GM12878 (cell line): Measurements from ENCODE around the gene PCK1. TPM values are rescaled to one million over a fixed set of nuclear protein-coding genes. Genes with fewer than 3 reads are reported as not detected.

ENCODE experiments used
- ATAC-seq: fragments of 200-7000 bp; cut with Tn5 transposase; 3 replicates; pipeline ENCODE4 v1.9.1; 2020; ENCODE audit warnings: mild to moderate bottlenecking, moderate library complexity
- BruUV-seq: library from RNA; stranded (reverse); fragments of 400-500 nt; replicated peaks from 2 replicates; lab custom pipeline; 2021; lab: Mats Ljungman, UMichigan
- CTCF ChIA-PET: fragments of 300-600 bp; sonication (Branson Sonifier 250); formaldehyde crosslinking; extraction: SDS; loops from one replicate; lab custom pipeline; 2021; ENCODE audit warnings: inconsistent platforms; lab: Yijun Ruan, JAX
- POLR2A ChIA-PET: fragments of 350-600 bp; formaldehyde crosslinking; extraction: SDS; loops from one replicate; lab custom pipeline; 2021; ENCODE audit warnings: inconsistent platforms; lab: Charles Lee
- RAD21 ChIA-PET: fragments of 300-600 bp; sonication (Branson Sonifier 250); formaldehyde crosslinking; loops from one replicate; lab custom pipeline; 2023; ENCODE audit warnings: antibody characterized with exemption; ENCODE audit not compliant: unreplicated experiment; lab: Charles Lee
- SMC1A ChIA-PET: fragments of 300-600 bp; sonication (Branson Sonifier 250); formaldehyde crosslinking; loops from one replicate; lab custom pipeline; 2023; ENCODE audit not compliant: unreplicated experiment, uncharacterized antibody; lab: Charles Lee
- DNase-seq: peaks from one replicate; pipeline ENCODE4 v3.0.0-alpha.2; 2011; ENCODE audit warnings: low read depth, low spot score
- FAIRE-seq: peaks from 3 replicates; lab custom pipeline; 2011; peaks lifted over from hg19 to GRCh38; lab: Jason Lieb, UNC
- H2AFZ ChIP-seq: 2 replicates; pipeline ENCODE4 v1.6.0; 2011; ENCODE audit warnings: low read depth, low read length, control low read depth; ENCODE audit not compliant: control insufficient read depth
- H3K27ac ChIP-seq: 2 replicates; pipeline ENCODE4 v1.5.1; 2011; ENCODE audit warnings: control low read depth; ENCODE audit not compliant: control insufficient read depth, insufficient read depth
- H3K27me3 ChIP-seq, 2 experiments: replicated peaks in 1 of 2; 2 replicates each; pipeline versions ENCODE4 v1.6.0 to v1.6.1; 2011; ENCODE audit warnings: low read length in 1 of 2; ENCODE audit not compliant: control insufficient read depth in 2 of 2, insufficient read depth in 2 of 2
- H3K36me3 ChIP-seq, 2 experiments: 2 replicates each; pipeline ENCODE4 v1.5.1; 2011; ENCODE audit warnings: low read length in 1 of 2; ENCODE audit not compliant: control insufficient read depth in 2 of 2, insufficient read depth in 2 of 2
- H3K4me1 ChIP-seq: 2 replicates; pipeline ENCODE4 v1.6.1; 2011; ENCODE audit warnings: mild to moderate bottlenecking, low read length, moderate library complexity, mixed read lengths; ENCODE audit not compliant: control insufficient read depth, insufficient read depth
- H3K4me2 ChIP-seq: 2 replicates; pipeline ENCODE4 v1.6.0; 2011; ENCODE audit warnings: control low read depth; ENCODE audit not compliant: control insufficient read depth, insufficient read depth
- H3K4me3 ChIP-seq: fragments of 200-600 bp; sonication (generic); 2 replicates; pipeline ENCODE4 v1.5.1; 2016
- H3K79me2 ChIP-seq: 2 replicates; pipeline ENCODE4 v1.6.0; 2011; ENCODE audit warnings: low read length; ENCODE audit not compliant: control insufficient read depth, insufficient read depth
- H3K9ac ChIP-seq: 2 replicates; pipeline ENCODE4 v1.8.0; 2011; ENCODE audit warnings: low read length, control low read depth, mixed read lengths; ENCODE audit not compliant: control insufficient read depth, insufficient read depth
- H3K9me3 ChIP-seq: replicated peaks from 3 replicates; pipeline ENCODE4 v1.5.1; 2011; ENCODE audit warnings: mild to moderate bottlenecking, low read length; ENCODE audit not compliant: control insufficient read depth, insufficient read depth
- H4K20me1 ChIP-seq: 2 replicates; pipeline ENCODE4 v1.6.0; 2011; ENCODE audit not compliant: control insufficient read depth, insufficient read depth
- BRCA1 ChIP-seq: IDR thresholded peaks from 2 replicates; pipeline ENCODE4 v1.6.1; 2011; ENCODE audit warnings: low read depth, low read length, improper control_type of control experiment
- CBX5 ChIP-seq: sonication (generic); IDR thresholded peaks from 2 replicates; pipeline ENCODE4 v1.6.1; 2016; ENCODE audit warnings: low read depth, moderate library complexity, mild to moderate bottlenecking, inconsistent platforms
- NR2F1 ChIP-seq: fragments of 450-650 bp; conservative IDR thresholded peaks from 2 replicates; pipeline ENCODE4 v1.6.1; 2017; ENCODE audit warnings: mild to moderate bottlenecking
- PAX5 ChIP-seq: IDR thresholded peaks from 2 replicates; pipeline ENCODE4 v1.6.1; 2011; ENCODE audit warnings: low read depth, low read length, borderline replicate concordance
- RAD21 ChIP-seq: IDR thresholded peaks from 2 replicates; pipeline ENCODE4 v1.6.1; 2011; ENCODE audit warnings: mild to moderate bottlenecking, low read depth, low read length, moderate library complexity; ENCODE audit not compliant: insufficient read depth
- SIN3A ChIP-seq: IDR thresholded peaks from 2 replicates; pipeline ENCODE4 v1.6.1; 2012; ENCODE audit warnings: low read depth, low read length, improper control_type of control experiment
- SMARCA5 ChIP-seq: fragments of 450-650 bp; IDR thresholded peaks from 2 replicates; pipeline ENCODE4 v1.6.1; 2017; ENCODE audit warnings: mild to moderate bottlenecking
- SREBF1 ChIP-seq: IDR thresholded peaks from 2 replicates; pipeline ENCODE4 v1.6.1; 2012; ENCODE audit warnings: mild to moderate bottlenecking, low read length
- STAT3 ChIP-seq: IDR thresholded peaks from 2 replicates; pipeline ENCODE4 v1.6.1; 2011; ENCODE audit warnings: low read depth, low read length, improper control_type of control experiment
- ZNF24 ChIP-seq: fragments of 450-650 bp; IDR thresholded peaks from 2 replicates; pipeline ENCODE4 v1.6.1; 2017; ENCODE audit warnings: antibody characterized with exemption, mild to moderate bottlenecking
- WGBS: methylation state at CpG from one replicate; pipeline ENCODE4 v1.1.6; 2016; ENCODE audit warnings: low lambda C conversion rate; ENCODE audit not compliant: insufficient replicate concordance, insufficient coverage; ENCODE audit errors: missing lambda C conversion rate; 5-methylcytosine and 5-hydroxymethylcytosine counted together
- in situ Hi-C: fragments of 300-500 bp; cut with MboI; formaldehyde crosslinking; loops from 9 replicates; pipeline ENCODE4 v1.14.3; 2018; ENCODE audit warnings: mixed read lengths
- intact Hi-C: fragments of 100-400 bp; cut with micrococcal nuclease; formaldehyde crosslinking; loops from one replicate; pipeline ENCODE4 v1.14.2; 2022; ENCODE audit not compliant: unreplicated experiment
- polyA plus RNA-seq, 11 experiments: library from polyadenylated mRNA; depleted of rRNA in 4 of 11; unstranded in 6 of 11; stranded (reverse) in 5 of 11; fragments of >200 nt; fragmentation: Nextera tagmentation in 4 of 11; fragmentation: Illumina TruSeq in 1 of 11; extraction: Ambion mirVana in 4 of 11; extraction: Trizol in 1 of 11; gene quantifications; 1 replicate in 1 of 11; 2 replicates in 10 of 11; pipeline versions ENCODE4 v1.2.1 to v1.2.3, GENCODE V29; 2011 to 2016; ENCODE audit warnings: inconsistent platforms in 2 of 11, missing spikeins in 2 of 11, low read depth in 1 of 11
- total RNA-seq, 4 experiments: library from RNA; depleted of rRNA in 3 of 4; stranded (reverse); fragments of >200 nt in 3 of 4; fragmentation: Illumina TruSeq in 1 of 4; extraction: Trizol in 1 of 4; gene quantifications; 2 replicates each; pipeline versions ENCODE4 v1.2.1 to v1.2.3, GENCODE V29; 2013 to 2021
- TF ChIP-seq, protein P1 (sequence below), 3 experiments: IDR thresholded peaks in 2 of 3; conservative IDR thresholded peaks in 1 of 3; 2 replicates each; pipeline ENCODE4 v1.5.1; 2011; ENCODE audit warnings: low read depth in 3 of 3, low read length in 3 of 3, mild to moderate bottlenecking in 3 of 3, control low read depth in 2 of 3, moderate library complexity in 2 of 3, inconsistent platforms in 1 of 3, mixed read lengths in 1 of 3; ENCODE audit not compliant: control insufficient read depth in 2 of 3, insufficient read depth in 1 of 3; ENCODE audit errors: extremely low read depth in 1 of 3
- TF ChIP-seq, protein P2 (sequence below): fragments of 450-650 bp; IDR thresholded peaks from 2 replicates; pipeline ENCODE4 v1.6.1; 2017; ENCODE audit warnings: mild to moderate bottlenecking, low read depth, inconsistent platforms; ENCODE audit not compliant: poor library complexity, severe bottlenecking
- TF ChIP-seq, protein P3 (sequence below): IDR thresholded peaks from 2 replicates; pipeline ENCODE4 v1.6.1; 2012; ENCODE audit warnings: low read depth, low read length, improper control_type of control experiment
- TF ChIP-seq, protein P4 (sequence below): fragments of 150-350 bp; IDR thresholded peaks from 2 replicates; pipeline ENCODE4 v1.6.1; 2016; ENCODE audit warnings: low read depth, low read length

PCK1 gene
- total and polyA plus RNA-seq, 10 of the 15 experiments (the other 5 are each of a cell fraction or from before 2014, with no cell fraction given): 0.02 to 0.33 (median 0.09) TPM; not detected in 5

DNA sequence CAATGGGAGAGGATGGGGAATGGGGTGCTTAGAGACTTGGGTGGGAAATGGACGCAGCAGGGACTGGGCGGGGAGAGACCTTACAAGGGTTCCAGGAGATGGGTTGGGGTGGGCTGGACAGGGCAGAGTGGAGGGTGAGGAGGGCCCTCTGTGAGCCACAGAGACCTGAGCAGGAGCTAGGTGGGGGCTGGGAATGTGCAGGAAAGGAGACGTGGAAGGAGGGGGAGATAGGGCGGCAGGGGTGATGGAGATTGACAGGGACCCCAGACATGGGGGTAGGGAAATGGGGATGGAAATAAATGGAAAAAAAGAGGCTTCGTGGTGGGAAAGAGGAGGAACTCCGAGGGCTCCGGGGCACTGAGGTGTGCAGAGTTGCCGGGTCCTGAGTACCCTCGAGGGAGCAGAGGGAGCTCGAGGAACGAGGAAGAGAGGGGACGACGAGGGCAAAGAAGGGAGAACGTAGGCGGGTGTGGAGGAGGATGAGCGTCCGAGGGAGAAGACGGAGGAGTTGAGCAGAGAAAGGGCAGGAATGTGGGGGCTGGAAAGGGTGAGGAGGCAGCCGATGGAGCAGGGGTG lies 33.9 kb upstream of the PCK1 start:
- SMC1A ChIA-PET: no interaction called here
- TF ChIP-seq CBX5 (no peak), RAD21 (no peak), STAT3 (no peak), PAX5 (no peak), SMARCA5 (no peak), NR2F1 (no peak), SREBF1 (no peak), SIN3A (no peak), ZNF24 (no peak), BRCA1 (no peak)
- TF ChIP-seq, protein P1, sequence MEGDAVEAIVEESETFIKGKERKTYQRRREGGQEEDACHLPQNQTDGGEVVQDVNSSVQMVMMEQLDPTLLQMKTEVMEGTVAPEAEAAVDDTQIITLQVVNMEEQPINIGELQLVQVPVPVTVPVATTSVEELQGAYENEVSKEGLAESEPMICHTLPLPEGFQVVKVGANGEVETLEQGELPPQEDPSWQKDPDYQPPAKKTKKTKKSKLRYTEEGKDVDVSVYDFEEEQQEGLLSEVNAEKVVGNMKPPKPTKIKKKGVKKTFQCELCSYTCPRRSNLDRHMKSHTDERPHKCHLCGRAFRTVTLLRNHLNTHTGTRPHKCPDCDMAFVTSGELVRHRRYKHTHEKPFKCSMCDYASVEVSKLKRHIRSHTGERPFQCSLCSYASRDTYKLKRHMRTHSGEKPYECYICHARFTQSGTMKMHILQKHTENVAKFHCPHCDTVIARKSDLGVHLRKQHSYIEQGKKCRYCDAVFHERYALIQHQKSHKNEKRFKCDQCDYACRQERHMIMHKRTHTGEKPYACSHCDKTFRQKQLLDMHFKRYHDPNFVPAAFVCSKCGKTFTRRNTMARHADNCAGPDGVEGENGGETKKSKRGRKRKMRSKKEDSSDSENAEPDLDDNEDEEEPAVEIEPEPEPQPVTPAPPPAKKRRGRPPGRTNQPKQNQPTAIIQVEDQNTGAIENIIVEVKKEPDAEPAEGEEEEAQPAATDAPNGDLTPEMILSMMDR (IDR thresholded peaks at IDR 0.05 in 2 of 3, conservative IDR thresholded peaks at IDR 0.05 in 1 of 3; ENCODE audit: control insufficient read depth in 2 of 3, extremely low read depth in 1 of 3, insufficient read depth in 1 of 3, low read depth in 3 of 3, low read length in 3 of 3): no peak
- TF ChIP-seq, protein P2, sequence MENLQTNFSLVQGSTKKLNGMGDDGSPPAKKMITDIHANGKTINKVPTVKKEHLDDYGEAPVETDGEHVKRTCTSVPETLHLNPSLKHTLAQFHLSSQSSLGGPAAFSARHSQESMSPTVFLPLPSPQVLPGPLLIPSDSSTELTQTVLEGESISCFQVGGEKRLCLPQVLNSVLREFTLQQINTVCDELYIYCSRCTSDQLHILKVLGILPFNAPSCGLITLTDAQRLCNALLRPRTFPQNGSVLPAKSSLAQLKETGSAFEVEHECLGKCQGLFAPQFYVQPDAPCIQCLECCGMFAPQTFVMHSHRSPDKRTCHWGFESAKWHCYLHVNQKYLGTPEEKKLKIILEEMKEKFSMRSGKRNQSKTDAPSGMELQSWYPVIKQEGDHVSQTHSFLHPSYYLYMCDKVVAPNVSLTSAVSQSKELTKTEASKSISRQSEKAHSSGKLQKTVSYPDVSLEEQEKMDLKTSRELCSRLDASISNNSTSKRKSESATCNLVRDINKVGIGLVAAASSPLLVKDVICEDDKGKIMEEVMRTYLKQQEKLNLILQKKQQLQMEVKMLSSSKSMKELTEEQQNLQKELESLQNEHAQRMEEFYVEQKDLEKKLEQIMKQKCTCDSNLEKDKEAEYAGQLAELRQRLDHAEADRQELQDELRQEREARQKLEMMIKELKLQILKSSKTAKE: no peak
- TF ChIP-seq, protein P3, sequence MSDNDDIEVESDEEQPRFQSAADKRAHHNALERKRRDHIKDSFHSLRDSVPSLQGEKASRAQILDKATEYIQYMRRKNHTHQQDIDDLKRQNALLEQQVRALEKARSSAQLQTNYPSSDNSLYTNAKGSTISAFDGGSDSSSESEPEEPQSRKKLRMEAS: no peak
- TF ChIP-seq, protein P4, sequence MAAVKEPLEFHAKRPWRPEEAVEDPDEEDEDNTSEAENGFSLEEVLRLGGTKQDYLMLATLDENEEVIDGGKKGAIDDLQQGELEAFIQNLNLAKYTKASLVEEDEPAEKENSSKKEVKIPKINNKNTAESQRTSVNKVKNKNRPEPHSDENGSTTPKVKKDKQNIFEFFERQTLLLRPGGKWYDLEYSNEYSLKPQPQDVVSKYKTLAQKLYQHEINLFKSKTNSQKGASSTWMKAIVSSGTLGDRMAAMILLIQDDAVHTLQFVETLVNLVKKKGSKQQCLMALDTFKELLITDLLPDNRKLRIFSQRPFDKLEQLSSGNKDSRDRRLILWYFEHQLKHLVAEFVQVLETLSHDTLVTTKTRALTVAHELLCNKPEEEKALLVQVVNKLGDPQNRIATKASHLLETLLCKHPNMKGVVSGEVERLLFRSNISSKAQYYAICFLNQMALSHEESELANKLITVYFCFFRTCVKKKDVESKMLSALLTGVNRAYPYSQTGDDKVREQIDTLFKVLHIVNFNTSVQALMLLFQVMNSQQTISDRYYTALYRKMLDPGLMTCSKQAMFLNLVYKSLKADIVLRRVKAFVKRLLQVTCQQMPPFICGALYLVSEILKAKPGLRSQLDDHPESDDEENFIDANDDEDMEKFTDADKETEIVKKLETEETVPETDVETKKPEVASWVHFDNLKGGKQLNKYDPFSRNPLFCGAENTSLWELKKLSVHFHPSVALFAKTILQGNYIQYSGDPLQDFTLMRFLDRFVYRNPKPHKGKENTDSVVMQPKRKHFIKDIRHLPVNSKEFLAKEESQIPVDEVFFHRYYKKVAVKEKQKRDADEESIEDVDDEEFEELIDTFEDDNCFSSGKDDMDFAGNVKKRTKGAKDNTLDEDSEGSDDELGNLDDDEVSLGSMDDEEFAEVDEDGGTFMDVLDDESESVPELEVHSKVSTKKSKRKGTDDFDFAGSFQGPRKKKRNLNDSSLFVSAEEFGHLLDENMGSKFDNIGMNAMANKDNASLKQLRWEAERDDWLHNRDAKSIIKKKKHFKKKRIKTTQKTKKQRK: no peak

More for the DNA sequence above, 33.9 kb upstream of the PCK1 start:
- H3K79me2 ChIP-seq: no peaks in the 10 kb centered on the region
- no peaks in the 10 kb centered on the region for H4K20me1 ChIP-seq
- POLR2A ChIA-PET: no interaction called here
- H3K4me2 ChIP-seq: no peak overlapping the region
- no peak overlapping the region for H2AFZ ChIP-seq
- ATAC-seq (no peak), DNase-seq (no peak), FAIRE-seq (no peak)
- H3K9ac ChIP-seq: no peak overlapping the region
- WGBS: 84% methylated on average over 17 of the region's 19 CpGs
- BruUV-seq: no TSS peak
- no peaks in the 10 kb centered on the region for H3K36me3 ChIP-seq
- H3K27ac ChIP-seq: no peak overlapping the region
- no peaks in the 10 kb centered on the region; the same call in 2 of the 3 replicates for H3K9me3 ChIP-seq
- RAD21 ChIA-PET: no interaction called here
- no peaks in the 10 kb centered on the region for H3K27me3 ChIP-seq
- CTCF ChIA-PET: interaction anchor here (1.3 kb wide), 1 partner anchor 559 kb away, joined by 4 read pairs; no protein-coding TSS in a partner anchor
- in situ Hi-C loops: no loop called here
- H3K4me3 ChIP-seq: no peak overlapping the region
- peaks cover 3% of the 10 kb centered on the region; the same call in 1 of the 2 replicates for H3K4me1 ChIP-seq
- intact Hi-C loops: no loop called here
